ENCODE measurements around the gene HTR1D. TPM values are rescaled to one million over a fixed set of nuclear protein-coding genes. Genes with fewer than 3 reads are reported as not detected.
A peak's percentile ranks its signal among the peaks of the same experiment; 100 is the strongest.

The HTR1D gene
- total RNA-seq, 3 donors from 2014 or later, result not detected

GRCh38 chr1:23168079-23168444 is 49.2 kb downstream of the HTR1D start:
- intact Hi-C loops (cut with DNase I; ENCODE audit: low total_unique reads), result no loop called here
- Histone ChIP-seq H3K4me3 (peak overlapping the region; percentile 65 to 89 (median 88)), H3K36me3 (no peaks in the 10 kb centered on the region), H3K27ac (peak overlapping the region; percentile 91 to 95), H3K9me3 (no peaks in the 10 kb centered on the region), H3K4me1 (peaks cover 0 to 2% of the 10 kb centered on the region in 2 donors), H3K27me3 (no peaks in the 10 kb centered on the region)
- no peak for DNase-seq (ENCODE audit: low spot score in 2 of 2)
- TF ChIP-seq POLR2AphosphoS5 (IDR thresholded peaks at IDR 0.05) (no peak), CTCF (IDR thresholded peaks at IDR 0.05) (no peak), POLR2A (IDR thresholded peaks at IDR 0.05) (no peak)

- TF ChIP-seq CTCF (IDR thresholded peaks at IDR 0.05) (no peak), POLR2A (IDR thresholded peaks at IDR 0.05) (no peak), POLR2AphosphoS5 (IDR thresholded peaks at IDR 0.05) (peak in 2 of 3 donors; percentile 43 to 47)
- peak overlapping the region; percentile 65 to 89 (median 88) for H3K4me3 ChIP-seq
- intact Hi-C loops (cut with DNase I; ENCODE audit: low total_unique reads), result no loop called here
- no peaks in the 10 kb centered on the region for H3K9me3 ChIP-seq
- peak in 1 of 2 donors; percentile 43 for DNase-seq (ENCODE audit: low spot score in 2 of 2)
- no peaks in the 10 kb centered on the region for H3K36me3 ChIP-seq
- H3K27me3 ChIP-seq, result no peaks in the 10 kb centered on the region
- H3K4me1 ChIP-seq, result peaks cover 0 to 2% of the 10 kb centered on the region in 2 donors
- H3K27ac ChIP-seq, result peak overlapping the region; percentile 91 to 95
Measured at GRCh38 chr1:23167353-23168078, 49.8 kb downstream of the HTR1D start.

GRCh38 chr1:23166854-23167253 is 50.4 kb downstream of the HTR1D start:
- intact Hi-C loops (cut with DNase I; ENCODE audit: low total_unique reads), result no loop called here
- no peaks in the 10 kb centered on the region for H3K36me3 ChIP-seq
- no peaks in the 10 kb centered on the region for H3K9me3 ChIP-seq
- TF ChIP-seq POLR2AphosphoS5 (IDR thresholded peaks at IDR 0.05) (no peak), CTCF (IDR thresholded peaks at IDR 0.05) (no peak), POLR2A (IDR thresholded peaks at IDR 0.05) (no peak)
- no peak for DNase-seq (ENCODE audit: low spot score in 2 of 2)
- peak overlapping the region; percentile 65 to 89 (median 88) for H3K4me3 ChIP-seq
- H3K27me3 ChIP-seq, result no peaks in the 10 kb centered on the region
- H3K4me1 ChIP-seq, result peaks cover 0 to 2% of the 10 kb centered on the region in 2 donors
- peak overlapping the region; percentile 91 to 95 for H3K27ac ChIP-seq

GRCh38 chr1:23163395-23163794 is 53.9 kb downstream of the HTR1D start:
- no peak for DNase-seq (ENCODE audit: low spot score in 2 of 2)
- Histone ChIP-seq H3K4me1 (no peaks in the 10 kb centered on the region), H3K36me3 (no peaks in the 10 kb centered on the region), H3K27ac (no peak overlapping the region), H3K4me3 (no peak overlapping the region), H3K9me3 (no peaks in the 10 kb centered on the region), H3K27me3 (no peaks in the 10 kb centered on the region)
- TF ChIP-seq CTCF (IDR thresholded peaks at IDR 0.05), result no peak
- TF ChIP-seq POLR2A (IDR thresholded peaks at IDR 0.05), result no peak
- no peak for TF ChIP-seq POLR2AphosphoS5 (IDR thresholded peaks at IDR 0.05)
- intact Hi-C loops (cut with DNase I; ENCODE audit: low total_unique reads), result no loop called here

- intact Hi-C loops (cut with DNase I; ENCODE audit: low total_unique reads), result no loop called here
- no peak for DNase-seq (ENCODE audit: low spot score in 2 of 2)
- no peaks in the 10 kb centered on the region for H3K36me3 ChIP-seq
- no peak overlapping the region for H3K4me3 ChIP-seq
- H3K27me3 ChIP-seq, result no peaks in the 10 kb centered on the region
- H3K4me1 ChIP-seq, result no peaks in the 10 kb centered on the region
- no peaks in the 10 kb centered on the region for H3K9me3 ChIP-seq
- TF ChIP-seq POLR2AphosphoS5 (IDR thresholded peaks at IDR 0.05) (no peak), CTCF (IDR thresholded peaks at IDR 0.05) (no peak), POLR2A (IDR thresholded peaks at IDR 0.05) (no peak)
- H3K27ac ChIP-seq, result no peak overlapping the region
Measured at GRCh38 chr1:23159963-23160877, 57.1 kb downstream of the HTR1D start.
